Activated naive CD4-positive, alpha-beta T cell treated with anti-CD3 and anti-CD28 coated beads, Interleukin-2, amount 50 U/mL, for 24 hours (primary cell): Measurements from ENCODE around the gene SCN7A.
"Not testable (repeated sequence)": the region's sequence is repeated elsewhere in the genome, so short reads cannot be mapped to it uniquely, and the experiment has no call there.

Source experiments
- H3K27ac Mint-ChIP-seq: one replicate; pipeline ENCODE4 v1.8.0; 2021; ENCODE audit warnings: mild to moderate bottlenecking, mixed read lengths
- H3K27me3 Mint-ChIP-seq: one replicate; pipeline ENCODE4 v1.8.0; 2021; ENCODE audit warnings: mixed read lengths
- H3K36me3 Mint-ChIP-seq: one replicate; pipeline ENCODE4 v1.8.0; 2021; ENCODE audit warnings: mixed read lengths
- H3K4me1 Mint-ChIP-seq: one replicate; pipeline ENCODE4 v1.8.0; 2021; ENCODE audit warnings: mixed read lengths
- H3K4me3 Mint-ChIP-seq: one replicate; pipeline ENCODE4 v1.8.0; 2021; ENCODE audit warnings: mild to moderate bottlenecking, mixed read lengths
- H3K9me3 Mint-ChIP-seq: one replicate; pipeline ENCODE4 v1.8.0; 2021; ENCODE audit warnings: mixed read lengths

SCN7A gene

DNA sequence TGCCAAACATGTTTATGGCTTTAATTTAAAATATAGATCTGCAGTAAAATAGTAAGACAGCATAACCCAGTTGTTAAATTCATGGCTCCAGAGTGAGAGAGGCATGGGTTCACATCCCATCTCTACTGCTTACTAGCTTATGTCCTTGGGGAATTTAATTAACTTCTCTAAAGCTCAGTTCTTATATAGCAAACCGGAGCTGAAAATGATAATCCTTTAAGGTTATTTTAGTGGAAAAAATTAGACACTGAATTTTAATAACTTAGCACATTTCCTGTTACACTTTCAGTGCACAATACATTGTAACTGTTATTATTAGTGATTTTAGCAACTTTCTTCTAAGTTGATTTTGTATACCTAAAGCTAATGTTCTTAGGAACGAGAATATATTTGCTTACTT, 133.1 kb downstream of the SCN7A start:
- no peaks in the 10 kb centered on the region for H3K27me3 Mint-ChIP-seq
- no peaks in the 10 kb centered on the region for H3K4me1 Mint-ChIP-seq
- no peak overlapping the region for H3K4me3 Mint-ChIP-seq
- H3K36me3 Mint-ChIP-seq, result no peaks in the 10 kb centered on the region
- peaks cover 4% of the 10 kb centered on the region for H3K9me3 Mint-ChIP-seq
- no peak overlapping the region for H3K27ac Mint-ChIP-seq

DNA sequence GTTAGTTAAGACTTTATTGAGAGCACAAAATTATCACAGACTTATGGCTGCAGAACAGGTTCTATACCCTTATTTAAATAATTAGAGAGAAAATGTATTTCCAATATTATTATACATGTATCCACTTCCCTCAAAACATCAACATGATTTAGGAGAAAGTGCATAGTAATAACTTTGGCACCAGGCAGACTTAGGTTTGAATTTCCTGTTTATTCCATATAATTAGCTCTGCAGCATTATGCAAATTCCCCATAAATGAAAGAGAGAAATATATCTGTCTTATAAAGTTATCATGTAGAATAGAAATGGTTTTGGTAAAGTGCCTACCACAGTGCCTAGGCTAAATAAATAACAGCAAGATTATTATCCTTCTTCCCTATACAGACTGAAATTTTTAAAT, 133.6 kb downstream of the SCN7A start:
- H3K4me1 Mint-ChIP-seq, result no peaks in the 10 kb centered on the region
- no peak overlapping the region for H3K27ac Mint-ChIP-seq

DNA sequence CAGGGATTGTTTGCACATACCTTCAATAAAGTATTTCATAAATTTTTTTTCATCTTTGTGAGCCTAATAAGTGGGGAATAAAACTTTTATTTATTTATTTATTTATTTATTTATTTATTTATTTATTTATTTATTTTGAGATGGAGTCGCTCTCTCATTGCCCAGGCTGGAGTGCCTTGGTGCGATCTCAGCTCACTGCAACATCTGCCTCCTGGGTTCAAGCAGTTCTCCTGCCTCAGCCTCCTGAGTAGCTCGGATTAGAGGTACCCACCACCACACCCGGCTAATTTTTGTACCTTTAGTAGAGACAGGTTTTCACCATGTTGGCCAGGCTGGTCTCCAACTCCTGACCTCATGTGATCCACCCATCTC, 136.1 kb downstream of the SCN7A start:
- H3K4me3 Mint-ChIP-seq, result not testable (repeated sequence)

More for the DNA sequence above, 133.6 kb downstream of the SCN7A start:
- H3K36me3 Mint-ChIP-seq, result no peaks in the 10 kb centered on the region
- H3K27me3 Mint-ChIP-seq, result no peaks in the 10 kb centered on the region
- no peak overlapping the region for H3K4me3 Mint-ChIP-seq
- H3K9me3 Mint-ChIP-seq, result peaks cover 4% of the 10 kb centered on the region

DNA sequence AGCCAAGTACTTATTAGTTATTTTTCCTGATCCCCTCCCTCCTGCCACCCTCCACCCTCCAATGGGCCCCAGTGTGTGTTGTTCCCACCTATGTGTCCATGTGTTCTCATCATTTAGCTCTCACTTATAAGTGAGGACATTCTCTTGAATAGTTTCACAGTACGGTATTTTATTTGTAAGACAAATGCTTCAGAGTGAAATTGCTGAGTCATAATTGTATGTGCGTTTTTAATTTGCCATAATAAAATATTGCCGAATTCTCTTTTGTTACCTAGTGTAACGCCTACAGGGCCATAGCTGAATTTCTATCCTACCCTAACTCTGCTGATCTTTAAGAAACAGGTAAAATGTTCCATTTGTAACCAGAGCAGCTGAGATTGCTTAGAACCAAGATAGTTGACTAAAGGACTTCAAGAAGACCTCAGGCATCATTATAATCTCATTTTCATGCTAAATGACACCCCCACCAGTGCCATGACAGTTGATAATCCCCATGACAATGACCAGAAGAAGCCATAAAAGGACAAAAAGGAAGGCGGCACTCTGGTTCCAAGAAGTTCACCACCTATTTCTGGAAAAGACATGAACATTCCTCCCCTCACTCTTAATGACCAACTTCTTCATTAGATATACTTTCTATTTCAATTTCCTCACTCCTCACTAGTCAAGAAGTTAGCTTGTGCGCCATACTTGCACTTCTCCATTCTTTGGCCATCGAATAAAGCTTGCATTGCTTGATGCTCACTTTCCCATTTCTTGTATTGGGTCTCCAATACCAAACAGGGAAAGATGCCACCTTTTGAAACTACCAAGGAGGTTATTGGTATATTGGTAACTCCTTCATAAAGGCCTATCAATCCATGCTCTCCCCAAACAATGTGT, 136.7 kb downstream of the SCN7A start:
- no peak overlapping the region for H3K4me3 Mint-ChIP-seq
- H3K27ac Mint-ChIP-seq, result no peak overlapping the region
- H3K27me3 Mint-ChIP-seq, result no peaks in the 10 kb centered on the region
- peaks cover 4% of the 10 kb centered on the region for H3K9me3 Mint-ChIP-seq
- H3K36me3 Mint-ChIP-seq, result no peaks in the 10 kb centered on the region
- H3K4me1 Mint-ChIP-seq, result no peaks in the 10 kb centered on the region

More for the DNA sequence above, 136.1 kb downstream of the SCN7A start:
- H3K36me3 Mint-ChIP-seq, H3K27me3 Mint-ChIP-seq, H3K4me1 Mint-ChIP-seq, H3K27ac Mint-ChIP-seq, H3K9me3 Mint-ChIP-seq: not testable (repeated sequence)
